Measurements from ENCODE around the gene PPP1R15B. TPM values are rescaled to one million over a fixed set of nuclear protein-coding genes. Genes with fewer than 3 reads are reported as not detected.

The PPP1R15B gene
- total RNA-seq, 2 donors from 2014 or later, result 22.1 to 37.5 TPM

DNA sequence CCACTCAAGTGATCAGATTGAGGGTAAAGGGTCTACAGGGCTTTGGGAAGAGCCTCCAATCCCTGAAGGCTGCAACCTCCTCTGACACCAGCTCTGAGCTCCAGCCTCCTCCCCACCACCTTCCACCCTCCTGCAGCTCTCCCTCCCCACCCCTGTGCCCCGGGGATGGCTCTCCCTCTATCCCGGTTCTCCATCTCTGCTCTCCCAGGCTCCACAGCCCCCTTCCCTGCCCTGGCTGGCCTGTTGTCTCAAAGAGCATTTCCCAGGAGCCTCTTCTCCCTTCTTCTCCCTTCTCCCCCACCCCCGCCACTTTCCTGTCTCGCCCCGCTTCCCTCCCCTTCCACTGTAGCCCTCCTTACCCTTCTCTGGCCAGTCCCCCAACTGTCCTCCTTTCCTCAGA lies 53.0 kb downstream of the PPP1R15B start:
- DNase-seq, result no peak

DNA sequence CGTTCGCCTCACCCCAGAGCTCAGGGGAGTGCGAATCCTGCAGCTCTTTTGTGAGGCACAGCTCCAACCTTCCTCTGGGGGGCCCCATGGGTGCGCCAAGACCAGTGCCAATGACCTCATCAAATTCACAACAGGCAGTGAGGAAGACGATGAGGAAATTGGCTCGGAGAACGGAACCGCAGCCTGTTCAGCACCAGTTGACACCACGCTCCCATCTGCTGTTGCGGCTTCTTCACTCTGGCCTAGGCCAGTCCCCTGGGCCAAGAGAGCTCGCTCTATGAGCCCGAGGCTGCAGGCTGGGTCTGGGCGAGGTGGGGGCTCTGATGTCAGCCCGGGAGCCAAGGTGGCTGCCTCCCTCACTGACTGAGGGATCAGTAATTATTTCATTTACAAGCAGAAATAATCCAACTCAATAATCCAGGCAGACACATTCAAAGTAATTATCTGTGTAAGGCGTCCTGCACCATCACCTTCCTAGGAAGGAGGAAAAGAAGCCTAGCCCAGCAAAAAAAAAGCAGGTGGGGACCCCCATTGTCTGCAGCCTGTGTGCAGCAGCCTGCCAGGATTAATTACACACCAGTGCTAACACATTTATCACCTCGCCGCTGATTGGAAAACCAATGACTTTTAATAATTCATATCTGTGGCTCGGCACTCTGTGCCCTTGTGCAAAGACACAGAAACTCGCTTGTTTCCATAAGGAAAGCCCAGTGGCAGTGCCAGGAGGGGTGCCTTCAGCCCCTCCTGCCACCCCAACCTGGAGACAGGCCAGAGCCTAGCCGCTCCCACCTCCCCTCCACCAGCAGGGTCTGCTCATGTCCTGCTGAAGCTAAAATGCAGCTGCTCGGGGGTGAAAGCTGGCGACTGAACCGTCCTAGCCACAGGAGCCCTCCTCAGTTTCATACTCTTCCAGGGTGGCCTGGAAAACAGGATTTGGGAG lies 53.8 kb downstream of the PPP1R15B start:
- DNase-seq (peak; percentile 60), ATAC-seq (peak; percentile 35 to 64)
- intact Hi-C loops (cut with DNase I), result no loop called here

More for the DNA sequence above, 53.0 kb downstream of the PPP1R15B start:
- intact Hi-C loops (cut with DNase I), result no loop called here
- ATAC-seq, result no peak

GRCh38 chr1:204356997-204357396 lies 54.6 kb downstream of the PPP1R15B start:
- no peak for DNase-seq
- ATAC-seq, result no peak
- intact Hi-C loops (cut with DNase I), result no loop called here

GRCh38 chr1:204355913-204356312 lies 55.7 kb downstream of the PPP1R15B start:
- ATAC-seq (no peak), DNase-seq (no peak)
- intact Hi-C loops (cut with DNase I), result no loop called here

GRCh38 chr1:204354579-204354978 lies 57.0 kb downstream of the PPP1R15B start:
- DNase-seq (no peak), ATAC-seq (no peak)
- intact Hi-C loops (cut with DNase I), result no loop called here

Other genes starting within 250 kb of the PPP1R15B start
- not detected for gene REN, start 245.5 kb downstream of the PPP1R15B start, total RNA-seq
- gene KISS1, start 215.3 kb downstream of the PPP1R15B start, total RNA-seq, result not detected
- gene GOLT1A, start 197.8 kb downstream of the PPP1R15B start, total RNA-seq, result not detected
- 10 to 100 TPM; 14.1 to 19.8 TPM for gene PLEKHA6, start 51.9 kb downstream of the PPP1R15B start, total RNA-seq
- gene PIK3C2B, start 83.0 kb upstream of the PPP1R15B start, total RNA-seq, result 10 to 100 TPM; 21.2 to 21.7 TPM
- gene MDM4, start 104.6 kb upstream of the PPP1R15B start, total RNA-seq, result 10 to 100 TPM; 34.7 to 41.7 TPM

All from left cardiac atrium (tissue), 4 donors.